GM19395 (cell line): ENCODE results near the gene KLF15.

Experiments
- ATAC-seq: cut with Tn5 transposase; IDR thresholded peaks from one replicate; pipeline ENCODE4 v1.9.1; 2021; ENCODE audit warnings: mild to moderate bottlenecking, moderate library complexity; ENCODE audit not compliant: unreplicated experiment

Gene KLF15

DNA sequence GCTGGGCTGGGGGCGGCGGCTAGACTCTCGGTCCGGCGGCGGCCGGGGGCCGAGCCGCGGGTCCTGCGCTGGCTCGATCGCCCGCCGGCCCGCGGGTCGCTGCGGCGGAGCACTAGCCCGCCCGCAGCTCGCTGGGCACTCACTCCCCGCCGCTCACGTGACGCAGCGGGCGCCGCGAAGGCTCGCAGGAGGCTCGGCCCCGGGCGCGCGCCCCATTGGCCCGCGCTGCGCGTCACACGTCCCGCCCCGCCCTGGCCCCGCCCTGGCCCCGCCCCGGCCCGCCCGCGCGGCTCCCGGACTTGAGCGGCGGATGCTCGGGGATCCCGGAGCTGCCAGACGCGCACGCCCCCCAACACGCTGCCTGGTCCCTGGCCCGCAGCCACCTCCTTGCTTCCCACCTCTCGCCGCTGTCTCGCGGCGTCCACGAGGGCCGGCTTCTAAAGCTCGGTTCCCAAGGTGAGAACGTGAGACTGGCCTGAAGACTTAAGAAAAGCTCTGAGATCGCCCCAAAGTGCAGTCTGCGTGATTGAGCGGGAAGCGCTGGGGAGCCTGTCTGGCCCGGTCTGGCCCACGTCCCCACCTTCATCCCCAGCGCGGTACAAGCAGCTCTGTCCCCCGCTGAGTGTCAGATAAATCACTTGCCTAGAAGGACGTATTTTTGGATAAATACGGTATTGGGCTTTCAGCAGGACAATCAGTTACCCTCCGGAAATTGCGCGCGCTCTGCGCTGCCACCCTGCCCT, at the start of gene KLF15:
TSS of gene KLF15 (minus strand) at position 114 of the 743 bp plus-strand sequence. CDS start 4,486 bp downstream, outside the sequence.
- ATAC-seq = peak; percentile 83

DNA sequence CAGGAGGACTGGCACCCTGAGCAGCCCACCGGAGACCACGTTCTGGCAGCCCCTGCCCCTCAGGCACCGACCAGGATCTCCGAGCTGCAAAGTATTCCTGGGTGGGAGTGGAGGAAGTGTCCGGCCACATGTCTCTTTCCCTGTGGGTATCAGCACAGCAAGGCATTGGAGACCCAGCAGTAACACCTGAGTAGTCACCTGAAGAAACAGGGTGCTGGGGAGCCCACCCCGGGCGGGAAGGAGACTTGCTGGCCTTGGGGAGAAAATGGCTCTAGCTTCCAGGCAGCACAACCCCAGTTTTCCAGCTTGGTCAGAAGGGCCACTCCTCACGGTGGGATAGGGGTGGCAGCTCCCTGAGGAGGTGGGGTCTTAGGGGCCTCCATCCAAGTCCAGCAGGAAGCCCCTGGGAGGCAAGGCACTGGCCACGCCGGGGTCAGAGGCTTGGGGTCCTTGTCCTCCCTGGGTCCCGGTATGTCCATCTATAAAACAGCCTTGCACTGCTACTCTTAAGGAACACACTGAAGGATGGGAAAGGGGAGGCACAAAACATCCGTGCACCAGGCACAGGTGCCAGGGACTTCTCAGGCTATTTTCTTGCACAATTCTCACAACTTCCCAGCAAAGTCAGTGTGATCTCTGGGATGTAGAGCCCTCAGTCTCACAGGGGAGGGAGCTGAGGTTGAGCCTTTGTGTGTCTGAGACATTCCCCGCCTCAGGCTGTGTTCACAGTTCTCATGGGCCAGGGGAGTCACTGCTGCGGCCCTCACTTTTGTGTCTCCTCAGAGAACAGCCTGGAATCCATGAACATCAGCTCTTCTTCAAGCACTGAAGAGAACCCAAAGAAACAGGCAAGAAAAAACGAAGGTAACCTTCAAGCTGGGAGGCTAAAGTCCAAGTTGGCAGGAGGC, 49.4 kb upstream of the KLF15 start:
- ATAC-seq = no peak

DNA sequence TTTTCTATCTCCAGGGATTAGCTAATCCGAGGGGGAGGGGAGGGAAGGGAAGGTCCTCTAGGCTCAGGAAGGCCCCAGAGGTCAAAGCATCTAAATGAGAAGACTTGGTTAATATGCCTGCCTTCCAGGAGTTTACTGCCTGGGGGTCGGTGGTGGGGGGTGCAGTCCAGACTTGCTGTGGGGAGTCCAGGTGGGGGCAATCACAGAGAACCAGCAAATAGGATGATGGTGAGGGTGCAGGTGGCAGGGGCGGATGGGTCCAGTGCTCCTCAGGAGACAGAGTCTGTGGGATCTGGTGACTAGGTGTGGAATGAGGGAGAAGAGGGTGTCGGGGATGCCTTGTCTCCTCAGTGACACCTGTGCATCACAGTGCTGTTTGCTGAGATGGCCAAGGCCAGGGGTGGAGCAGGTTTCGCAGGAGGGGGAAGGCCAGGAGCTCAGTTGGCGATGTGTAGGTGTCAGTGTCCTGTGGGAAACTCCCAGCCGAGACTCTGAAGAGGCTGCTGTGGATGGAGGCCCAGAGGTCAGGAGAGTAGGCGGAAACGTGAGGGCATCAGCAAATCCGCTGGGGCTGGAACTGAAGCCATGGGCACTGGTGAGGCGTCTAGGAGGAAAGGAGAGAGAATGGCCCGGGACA, 45.6 kb upstream of the KLF15 start:
- ATAC-seq = no peak

DNA sequence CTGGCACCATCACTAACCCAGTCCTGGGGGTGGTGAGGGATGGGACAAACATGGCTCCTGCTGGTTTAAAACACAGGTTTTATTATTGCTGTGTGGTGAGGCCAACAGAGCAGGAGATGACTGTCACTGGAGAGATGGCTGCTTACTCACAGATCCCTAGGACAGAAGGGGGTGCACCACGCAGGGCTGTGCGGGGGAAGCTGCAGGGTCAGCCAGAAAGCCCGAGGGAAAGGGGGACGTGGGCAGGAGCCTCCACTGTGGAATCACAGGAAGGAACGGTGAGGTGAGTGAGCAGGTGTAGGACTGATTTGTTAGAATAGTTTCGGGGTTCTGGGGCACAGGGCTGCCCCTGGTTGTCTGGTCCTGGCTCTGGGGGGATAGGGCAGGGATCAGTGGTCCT, 45.0 kb upstream of the KLF15 start:
- no peak for ATAC-seq

DNA sequence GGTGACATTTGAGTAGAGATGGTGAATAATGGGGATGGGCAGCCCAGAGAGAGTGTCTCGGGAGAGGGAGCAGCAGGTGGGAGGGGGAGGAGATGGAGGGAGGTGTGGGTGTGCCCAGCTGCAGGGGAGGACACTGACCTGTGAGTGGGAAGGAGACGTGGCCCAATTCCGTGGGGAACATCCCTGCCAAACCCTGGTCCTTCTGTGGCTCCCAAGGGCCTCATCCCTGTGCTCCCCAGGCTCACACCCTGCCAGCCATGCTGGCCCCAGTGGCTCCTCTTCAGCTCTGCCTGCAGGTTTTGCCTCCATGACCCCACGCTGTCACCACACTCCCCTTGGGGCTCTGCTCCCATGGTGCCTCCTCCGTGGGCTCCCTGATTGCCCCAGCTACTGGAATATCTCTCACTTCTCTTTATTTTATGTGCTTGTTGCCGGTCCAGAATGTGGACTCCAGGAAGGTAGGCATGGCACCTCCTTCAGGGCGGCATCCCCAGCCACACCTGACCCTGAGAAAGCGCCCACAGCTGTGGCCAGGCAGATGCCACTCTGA, 44.5 kb upstream of the KLF15 start:
- no peak for ATAC-seq

DNA sequence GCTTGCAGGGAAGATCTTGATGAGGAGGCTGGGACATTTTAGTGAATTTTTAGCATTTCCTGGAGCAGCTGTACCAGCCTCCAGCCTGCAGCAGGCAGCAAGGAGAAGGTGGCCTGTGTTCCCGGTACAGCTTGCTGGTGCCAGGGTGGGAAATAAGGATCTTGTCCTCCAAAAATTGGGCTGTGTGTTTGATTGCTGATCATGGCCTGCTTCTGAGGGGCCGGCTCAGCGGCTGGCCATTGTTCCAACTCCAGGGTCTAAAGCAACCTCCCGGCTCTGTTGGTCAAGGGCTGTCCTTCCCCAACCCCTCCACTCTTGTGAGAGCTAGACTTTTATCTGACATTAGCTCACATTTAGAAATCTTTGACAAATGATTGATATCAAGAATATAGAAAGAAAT, 42.5 kb upstream of the KLF15 start:
- ATAC-seq = no peak

DNA sequence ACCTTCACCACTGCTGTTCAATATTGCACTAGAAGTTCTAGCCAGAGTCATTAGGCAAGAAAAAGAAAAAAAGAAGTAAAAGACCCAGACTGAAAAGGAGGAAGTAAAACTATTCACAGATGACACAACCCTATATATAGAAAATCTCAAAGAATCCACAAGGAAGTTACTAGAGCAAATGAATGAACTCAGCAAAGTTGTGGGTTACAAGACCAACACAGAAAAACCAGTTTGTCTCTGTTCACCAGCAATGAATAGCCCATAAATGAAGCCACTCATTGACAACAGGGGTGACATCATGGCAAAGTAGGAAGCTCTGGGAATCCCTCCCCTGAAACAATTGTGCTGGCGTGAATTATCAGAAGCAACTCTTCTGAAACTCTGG, 42.1 kb upstream of the KLF15 start:
- no peak for ATAC-seq

DNA sequence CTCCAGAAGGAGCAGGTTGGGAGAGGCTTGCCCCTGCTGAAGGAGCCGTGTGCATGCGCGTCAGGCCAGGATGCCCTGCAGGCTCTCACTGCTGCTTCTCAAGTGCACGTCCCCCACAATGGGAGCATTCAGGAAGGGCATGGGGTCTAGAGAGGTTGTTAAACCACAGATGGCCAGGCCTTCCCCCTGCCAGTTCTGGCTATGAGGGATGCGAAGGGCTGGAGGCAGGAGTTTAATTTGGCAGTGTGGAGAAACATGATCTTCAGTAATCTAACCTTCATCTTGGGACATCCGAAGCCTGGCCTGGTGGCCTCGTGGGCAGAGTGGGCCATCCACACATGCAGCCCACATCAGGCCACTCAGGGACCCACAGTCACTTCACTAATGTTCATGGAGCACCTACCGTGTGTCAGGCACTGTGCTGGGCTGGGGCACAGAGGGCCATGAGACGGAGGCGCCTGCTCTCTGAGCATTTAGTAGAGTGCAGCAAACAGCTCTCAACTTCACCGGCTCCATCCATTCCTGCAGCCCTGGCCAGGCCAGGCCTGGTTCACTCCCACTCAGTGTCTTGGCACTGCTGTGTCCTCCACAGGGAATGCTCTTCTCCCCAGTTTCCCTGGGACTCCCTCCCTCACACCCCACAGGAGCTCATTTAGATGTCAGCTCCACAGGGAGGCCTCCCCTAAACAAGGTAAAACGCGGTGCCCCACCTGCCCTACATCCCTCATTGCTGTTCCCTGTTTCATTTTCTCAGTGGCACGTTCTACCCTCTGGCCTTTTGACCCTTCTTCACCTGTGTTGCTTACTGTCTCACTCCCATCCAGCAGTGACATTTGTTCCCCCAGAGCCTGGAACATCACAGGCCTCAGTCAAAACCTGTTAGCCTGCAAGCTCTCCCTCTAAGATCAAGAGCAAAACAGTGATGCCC, 41.5 kb upstream of the KLF15 start:
- no peak for ATAC-seq

DNA sequence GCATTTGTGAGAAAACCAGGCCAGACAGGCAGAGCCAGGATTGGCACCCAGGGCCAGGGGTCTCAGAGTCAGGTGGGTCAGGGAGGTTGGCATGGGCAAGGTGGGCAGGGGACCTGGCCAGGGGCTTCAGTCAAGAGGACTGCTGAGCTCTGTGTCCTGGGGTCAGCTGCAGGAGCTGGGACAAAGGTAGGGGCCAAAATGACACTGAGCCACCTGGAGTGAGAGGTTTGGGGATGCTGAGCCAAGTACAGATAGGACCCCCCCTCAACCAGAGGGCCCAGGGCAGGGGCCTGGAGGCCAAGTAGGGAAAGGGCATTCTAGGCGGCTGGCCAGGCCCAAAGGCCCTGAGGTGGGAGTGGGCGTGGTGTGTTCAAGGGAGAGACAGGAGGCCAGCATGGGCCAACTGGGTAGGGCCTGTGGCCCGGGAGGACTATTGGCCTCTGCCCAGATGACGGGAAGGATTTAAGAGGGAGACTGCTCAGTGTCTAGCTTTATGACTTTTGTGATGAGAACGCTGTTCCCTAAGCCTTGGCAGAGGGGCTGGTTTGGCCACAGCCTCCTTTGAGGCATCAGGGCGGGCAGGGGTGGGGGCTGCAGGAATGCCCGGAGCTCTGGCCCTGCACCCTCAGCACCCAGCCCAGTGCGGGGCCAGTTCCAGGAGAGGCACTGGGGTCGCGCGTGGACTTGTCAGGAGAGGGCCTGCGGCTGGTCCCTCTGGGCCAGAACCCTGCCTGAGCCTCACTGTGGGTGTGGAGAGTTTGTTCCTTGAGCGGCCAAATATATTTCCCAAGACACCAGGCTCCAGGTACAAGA, 40.6 kb upstream of the KLF15 start:
- no peak for ATAC-seq

DNA sequence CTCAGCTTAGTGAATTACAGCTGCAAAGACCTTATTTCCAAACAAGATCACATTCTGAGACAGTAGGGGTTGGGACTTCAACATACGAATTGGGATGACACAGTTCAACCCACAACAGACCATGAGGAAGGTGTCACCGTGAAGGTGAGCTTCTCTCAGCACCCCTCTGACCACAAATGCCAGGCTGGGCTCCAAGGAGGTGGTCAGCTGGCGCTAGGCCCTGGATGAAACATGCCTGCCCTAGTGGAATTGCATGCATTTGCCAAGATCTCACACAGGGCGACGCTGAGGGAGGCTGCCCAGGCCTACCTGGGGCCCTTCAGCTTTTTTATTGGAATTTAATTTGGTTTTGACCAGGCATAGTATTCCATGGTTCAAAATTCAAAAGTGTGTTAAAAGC, 39.3 kb upstream of the KLF15 start:
- no peak for ATAC-seq

DNA sequence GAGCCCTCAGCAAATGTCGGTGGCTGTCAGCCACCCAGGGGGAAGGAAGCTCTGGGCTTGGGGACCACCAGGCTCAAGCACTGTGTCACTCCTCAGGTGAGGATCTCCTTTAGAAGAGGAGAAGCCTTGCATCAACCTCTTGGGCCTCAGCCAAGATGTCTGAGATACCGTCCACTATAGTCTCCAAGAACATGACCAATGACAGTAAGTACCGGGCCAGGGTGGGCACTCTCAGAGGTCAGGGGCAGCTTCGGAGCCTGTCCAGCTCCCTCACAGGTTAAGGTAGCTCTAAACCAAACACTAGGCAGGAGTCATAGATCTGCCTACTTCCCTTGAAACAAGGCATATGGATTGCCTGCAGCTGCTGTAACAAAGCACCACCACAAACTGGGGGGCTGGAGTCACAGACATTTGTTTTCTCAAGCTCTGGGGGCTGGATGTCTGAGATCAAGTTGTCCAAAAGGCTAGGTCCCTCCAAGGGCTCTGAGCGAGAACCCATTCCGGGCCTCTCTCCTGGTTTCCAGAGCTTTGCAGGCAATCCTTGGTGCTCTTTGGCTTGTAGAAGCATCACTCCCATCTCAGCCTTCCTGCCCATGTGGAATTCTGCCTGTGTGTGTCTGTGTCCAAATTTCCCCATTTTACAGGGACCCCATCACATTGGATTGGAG, 38.8 kb upstream of the KLF15 start:
- no peak for ATAC-seq

DNA sequence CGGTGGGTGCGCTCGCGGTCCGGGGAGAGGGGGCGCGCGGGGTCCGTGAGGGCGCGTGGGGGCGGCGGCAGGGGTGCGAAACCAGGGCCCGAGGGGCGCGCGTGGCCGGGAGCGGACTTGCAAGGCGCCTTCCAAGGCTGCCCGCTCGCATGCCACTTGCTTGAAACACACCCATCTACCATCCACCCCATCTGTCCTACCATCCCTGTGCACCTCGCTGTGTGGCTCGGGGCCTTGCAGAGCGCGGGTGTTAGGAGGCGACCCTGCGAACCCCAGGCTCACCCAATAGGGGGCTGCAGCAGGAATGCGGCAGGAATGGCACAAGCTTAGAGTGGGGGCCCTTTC, 37.7 kb upstream of the KLF15 start:
- no peak for ATAC-seq

DNA sequence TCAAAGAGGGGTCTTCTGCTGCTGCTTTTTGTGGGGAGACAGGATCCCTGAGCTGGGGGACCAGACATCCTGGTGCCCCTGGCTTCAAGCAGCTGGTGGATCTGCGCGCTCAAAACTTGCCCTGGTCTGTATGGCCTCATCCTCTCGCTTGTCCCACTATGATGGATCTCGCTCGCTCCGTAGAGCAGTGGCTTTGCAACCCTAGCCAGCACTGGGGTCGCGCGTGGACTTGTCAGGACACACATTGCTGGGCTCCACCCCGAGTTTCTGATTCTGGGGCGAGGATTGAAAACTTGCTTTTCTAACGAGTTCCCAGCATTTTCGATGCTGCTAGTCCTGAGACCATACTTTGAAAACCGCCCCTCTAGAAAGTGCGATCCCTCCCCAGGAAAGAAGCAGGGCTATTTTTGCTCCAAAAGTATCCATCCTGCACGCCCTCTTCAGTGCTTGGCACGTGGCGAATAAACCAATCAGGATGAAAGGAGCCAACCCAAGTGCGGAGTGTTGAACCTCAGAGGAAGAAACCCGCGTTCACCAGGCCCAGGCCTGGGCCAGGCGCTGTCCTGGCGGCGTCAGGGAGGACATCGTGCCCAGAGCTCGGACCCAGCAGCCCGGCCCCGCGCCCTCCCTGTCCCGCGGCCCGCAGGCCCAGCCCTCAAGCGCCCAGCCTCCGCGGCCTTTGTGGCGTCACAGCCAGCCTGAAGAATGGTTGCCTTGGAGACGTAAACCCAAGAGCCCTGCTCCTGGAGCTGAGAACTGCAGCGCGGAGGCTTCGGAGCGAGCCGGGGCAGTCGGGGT, 37.2 kb upstream of the KLF15 start, which contains the start of gene CFAP100:
TSS of gene CFAP100 (plus strand) at position 731 of the 798 bp plus-strand sequence. CDS start 1,092 bp downstream, outside the sequence.
- no peak for ATAC-seq

DNA sequence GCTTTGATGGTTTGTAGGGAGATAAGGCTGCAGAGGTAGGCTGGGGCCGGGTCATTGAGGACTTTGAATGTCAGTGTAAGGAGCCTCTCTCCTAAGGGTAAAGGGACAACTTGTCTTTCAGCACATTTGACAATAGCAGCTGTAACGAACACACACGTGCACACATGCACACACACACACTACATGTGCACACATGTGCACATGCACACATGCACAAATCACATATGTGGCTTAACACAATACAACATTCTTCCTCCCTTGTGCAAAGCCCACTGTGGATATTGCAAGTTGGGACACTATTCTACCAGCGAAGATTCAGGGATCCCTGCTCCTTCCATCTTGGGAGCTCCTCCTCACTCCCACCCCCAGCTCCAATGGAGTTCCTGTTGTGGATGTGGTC, 36.4 kb upstream of the KLF15 start:
- ATAC-seq = no peak

DNA sequence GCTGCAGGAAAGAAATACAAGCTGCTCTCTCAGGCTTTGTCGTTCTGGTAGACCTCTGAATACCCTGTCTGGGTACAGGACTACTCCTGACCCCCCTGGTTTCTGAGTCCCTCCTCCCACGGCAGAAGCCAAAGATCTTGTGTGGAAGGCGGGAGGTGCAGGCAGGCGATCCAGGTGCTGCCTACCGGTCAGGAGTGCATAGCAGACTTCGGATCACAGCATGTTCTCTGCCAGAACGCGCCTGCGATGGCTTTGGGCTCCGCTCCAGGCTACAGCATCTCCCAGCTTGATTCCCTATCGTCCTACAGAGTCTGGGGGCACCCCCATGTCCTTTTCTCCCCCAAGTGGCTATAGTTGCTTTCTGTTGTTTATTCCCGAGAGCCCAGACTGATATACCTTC, 35.0 kb upstream of the KLF15 start:
- ATAC-seq = no peak

DNA sequence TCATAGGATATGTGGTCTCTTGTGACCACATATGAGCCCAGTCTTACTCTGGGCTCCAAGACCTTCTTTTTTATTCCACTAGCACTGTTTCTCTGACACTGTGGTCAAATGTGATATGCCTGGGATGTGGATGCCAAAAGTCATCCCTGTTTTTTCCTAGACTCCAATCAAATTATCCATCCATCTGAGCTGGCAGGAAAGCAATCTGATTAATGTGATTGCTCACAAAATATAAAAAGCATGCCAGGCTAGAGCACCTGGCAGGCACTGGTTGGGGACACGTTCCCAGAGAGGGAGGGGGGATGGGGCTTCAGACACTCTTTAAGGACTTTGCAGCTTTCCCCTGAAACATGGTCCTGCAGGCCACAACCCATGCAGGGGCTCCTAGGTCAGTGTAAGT, 34.4 kb upstream of the KLF15 start:
- no peak for ATAC-seq

DNA sequence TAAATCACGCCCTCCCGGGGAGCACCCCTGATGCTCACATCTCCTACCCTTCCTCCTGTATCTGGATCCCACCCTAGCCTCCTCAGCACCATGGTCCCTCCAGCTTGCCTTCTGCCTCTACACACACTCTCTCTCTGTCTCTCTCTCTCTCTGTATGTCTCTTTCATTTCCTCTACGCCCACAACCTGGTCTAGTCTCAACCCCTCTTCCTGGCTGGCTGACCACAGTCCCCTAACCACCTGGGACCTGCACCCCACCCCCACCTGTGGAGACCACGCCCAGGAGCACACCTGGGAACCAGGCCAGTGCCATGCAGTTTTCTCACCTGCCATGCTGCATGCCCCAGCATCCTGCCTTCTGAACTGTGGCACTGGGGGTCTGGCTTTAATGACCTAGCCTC, 33.5 kb upstream of the KLF15 start:
- no peak for ATAC-seq

DNA sequence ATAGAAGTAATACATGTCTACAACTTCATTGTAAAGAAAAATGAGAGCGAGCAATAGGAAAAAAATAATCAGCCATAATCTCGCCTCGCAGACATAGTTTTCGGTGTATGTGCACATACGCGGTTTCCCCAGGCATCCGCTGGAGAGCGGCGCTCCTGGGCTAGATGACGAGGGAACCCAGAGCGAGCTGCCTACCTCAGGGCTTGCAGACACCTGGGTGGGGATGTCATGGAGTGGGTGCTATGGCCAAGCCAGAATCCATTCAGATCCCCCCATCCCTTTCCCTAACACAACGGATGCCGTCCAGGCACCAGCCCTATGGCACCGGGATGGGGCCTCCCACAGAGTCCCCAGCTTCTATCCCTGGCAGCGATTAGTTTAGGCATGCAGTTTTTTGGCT, 33.0 kb upstream of the KLF15 start:
- no peak for ATAC-seq
